RWPE2 (cell line): ENCODE data around the gene TAB2.

Source experiments
- ATAC-seq: fragments of 200-7000 bp; cut with Tn5 transposase; 3 replicates; pipeline ENCODE4 v1.9.1; 2021; ENCODE audit warnings: low read depth
- DNase-seq: peaks from one replicate; pipeline ENCODE4 v3.0.0-alpha.2; 2020; ENCODE audit warnings: low spot score
- H3K27ac ChIP-seq: fragments of 450-650 bp; 2 replicates; pipeline ENCODE4 v1.5.1; 2017; ENCODE audit warnings: mild to moderate bottlenecking; ENCODE audit not compliant: poor library complexity, severe bottlenecking
- H3K27me3 ChIP-seq: fragments of 250-450 bp; sonication (Bioruptor Pico); 2 replicates; pipeline ENCODE4 v1.5.1; 2021; ENCODE audit warnings: mild to moderate bottlenecking, moderate library complexity; ENCODE audit not compliant: insufficient read depth, poor library complexity, severe bottlenecking
- H3K36me3 ChIP-seq: fragments of 250-450 bp; sonication (Bioruptor Pico); 2 replicates; pipeline ENCODE4 v1.5.1; 2020; ENCODE audit warnings: low read depth, mild to moderate bottlenecking, moderate library complexity
- H3K4me1 ChIP-seq: fragments of 250-450 bp; sonication (Bioruptor Pico); 2 replicates; pipeline ENCODE4 v1.5.1; 2021; ENCODE audit warnings: mild to moderate bottlenecking, moderate library complexity; ENCODE audit not compliant: insufficient read depth, poor library complexity, severe bottlenecking
- H3K4me3 ChIP-seq: fragments of 250-450 bp; sonication (Bioruptor Pico); 2 replicates; pipeline ENCODE4 v1.5.1; 2021; ENCODE audit warnings: mild to moderate bottlenecking, moderate library complexity; ENCODE audit not compliant: severe bottlenecking
- H3K9me3 ChIP-seq: fragments of 250-450 bp; sonication (Bioruptor Pico); 2 replicates; pipeline ENCODE4 v1.5.1; 2021; ENCODE audit warnings: mild to moderate bottlenecking, moderate library complexity; ENCODE audit not compliant: severe bottlenecking
- CTCF ChIP-seq: fragments of 450-650 bp; IDR thresholded peaks from one replicate; pipeline ENCODE4 v1.5.1; 2017; ENCODE audit warnings: mild to moderate bottlenecking, moderate library complexity; ENCODE audit not compliant: poor library complexity, severe bottlenecking

The TAB2 gene

GRCh38 chr6:149293244-149293643, 24.3 kb upstream of the TAB2 start:
- TF ChIP-seq CTCF, result no peak
- peak overlapping the region; percentile 53 for H3K27ac ChIP-seq
- H3K27me3 ChIP-seq, result no peaks in the 10 kb centered on the region
- DNase-seq (no peak), ATAC-seq (peak; percentile 80)
- no peaks in the 10 kb centered on the region for H3K36me3 ChIP-seq
- H3K9me3 ChIP-seq, result no peaks in the 10 kb centered on the region
- H3K4me1 ChIP-seq, result peaks cover 21% of the 10 kb centered on the region
- no peak overlapping the region for H3K4me3 ChIP-seq

GRCh38 chr6:149300563-149300962, 16.9 kb upstream of the TAB2 start:
- Histone ChIP-seq H3K4me3 (no peak overlapping the region), H3K27me3 (no peaks in the 10 kb centered on the region), H3K4me1 (no peaks in the 10 kb centered on the region), H3K36me3 (no peaks in the 10 kb centered on the region), H3K27ac (no peak overlapping the region), H3K9me3 (no peaks in the 10 kb centered on the region)
- ATAC-seq (no peak), DNase-seq (no peak)
- TF ChIP-seq CTCF, result no peak

GRCh38 chr6:149302723-149303122, 14.8 kb upstream of the TAB2 start:
- DNase-seq (no peak), ATAC-seq (no peak)
- no peak for TF ChIP-seq CTCF
- H3K4me3 ChIP-seq, result no peak overlapping the region
- H3K36me3 ChIP-seq, result no peaks in the 10 kb centered on the region
- peaks cover 8% of the 10 kb centered on the region for H3K4me1 ChIP-seq
- no peaks in the 10 kb centered on the region for H3K9me3 ChIP-seq
- H3K27ac ChIP-seq, result no peak overlapping the region
- no peaks in the 10 kb centered on the region for H3K27me3 ChIP-seq

- Histone ChIP-seq H3K9me3 (no peaks in the 10 kb centered on the region), H3K4me1 (peaks cover 15% of the 10 kb centered on the region), H3K27ac (no peak overlapping the region), H3K36me3 (no peaks in the 10 kb centered on the region), H3K4me3 (no peak overlapping the region), H3K27me3 (no peaks in the 10 kb centered on the region)
- ATAC-seq (no peak), DNase-seq (no peak)
- TF ChIP-seq CTCF, result no peak
Observed at GRCh38 chr6:149303468-149303867, 14.0 kb upstream of the TAB2 start.

GRCh38 chr6:149305372-149305771, 12.1 kb upstream of the TAB2 start:
- no peak for DNase-seq
- TF ChIP-seq CTCF, result no peak
- Histone ChIP-seq H3K9me3 (no peaks in the 10 kb centered on the region), H3K27ac (no peak overlapping the region), H3K4me1 (peaks cover 16% of the 10 kb centered on the region), H3K36me3 (no peaks in the 10 kb centered on the region), H3K4me3 (no peak overlapping the region), H3K27me3 (no peaks in the 10 kb centered on the region)
- ATAC-seq, result no peak
